ENCODE results near the gene MYF5. TPM values are rescaled to one million over a fixed set of nuclear protein-coding genes. Genes with fewer than 3 reads are reported as not detected.

Gene MYF5
- total and polyA plus RNA-seq, 9 of the 15 experiments (the other 6 are each of a cell fraction or from before 2014, with no cell fraction given) = not detected

- in situ Hi-C loops (cut with MboI) = no loop called here
- POLR2A ChIA-PET = no interaction called here
Observed at GRCh38 chr12:80697270-80697887, 19.3 kb upstream of the MYF5 start.

More at GRCh38 chr12:80697270-80697887, 19.3 kb upstream of the MYF5 start:
- Histone ChIP-seq H4K20me1 (replicated peaks; ENCODE audit: control insufficient read depth, insufficient read depth, low read length) (no peaks in the 10 kb centered on the region), H3K27me3 (ENCODE audit: control insufficient read depth in 2 of 2, insufficient read depth in 2 of 2, low read length in 2 of 2) (no peaks in the 10 kb centered on the region), H3K9ac (ENCODE audit: insufficient read depth in 1 of 2, low read depth in 2 of 2, low read length in 2 of 2) (no peak overlapping the region), H3K4me2 (ENCODE audit: insufficient read depth, low read length) (no peak overlapping the region), H3K36me3 (ENCODE audit: control insufficient read depth, insufficient read depth, low read length) (no peaks in the 10 kb centered on the region), H2AFZ (ENCODE audit: low read depth, low read length) (no peak overlapping the region), H3K27ac (ENCODE audit: extremely low read depth, low read depth, low read length) (no peak overlapping the region), H3K4me1 (replicated peaks in 1 of 2; ENCODE audit: control insufficient read depth in 2 of 2, insufficient read depth in 2 of 2, low read length in 2 of 2) (no peaks in the 10 kb centered on the region), H3K9me1 (ENCODE audit: control insufficient read depth, insufficient read depth, low read length) (no peaks in the 10 kb centered on the region), H3K9me3 (replicated peaks; ENCODE audit: control insufficient read depth, insufficient read depth, low read depth, low read length) (no peaks in the 10 kb centered on the region), H3K79me2 (ENCODE audit: control insufficient read depth, insufficient read depth, low read length) (no peaks in the 10 kb centered on the region), H3K4me3 (no peak overlapping the region)
- no TSS peak for BruUV-seq (replicated peaks)
- DNase-seq (ENCODE audit: extremely low read depth in 1 of 4, low spot score in 3 of 4) (no peak), ATAC-seq (no peak), FAIRE-seq (no peak)
- TF ChIP-seq RNF2 (IDR thresholded peaks at IDR 0.05) = no peak
- no peak for TF ChIP-seq ZNF41 (CRISPR knock-in tag; conservative IDR thresholded peaks at IDR 0.05)
- TF ChIP-seq ZNF75A (CRISPR knock-in tag; IDR thresholded peaks at IDR 0.05) = no peak
- no peak for TF ChIP-seq ESRRA (IDR thresholded peaks at IDR 0.05; ENCODE audit: borderline replicate concordance, low read depth)
- no peak for TF ChIP-seq HNRNPUL1 (IDR thresholded peaks at IDR 0.05; ENCODE audit: low read length)
- no peak for TF ChIP-seq MLLT1 (IDR thresholded peaks at IDR 0.05)
- TF ChIP-seq ZNF407 (IDR thresholded peaks at IDR 0.05; ENCODE audit: low read depth) = no peak
- no peak for TF ChIP-seq ZBTB11 (CRISPR knock-in tag; IDR thresholded peaks at IDR 0.05)
- TF ChIP-seq ZNF507 (tag; conservative IDR thresholded peaks at IDR 0.05) = no peak
- intact Hi-C loops (cut with micrococcal nuclease) = no loop called here
- CTCF ChIA-PET (ENCODE audit: low intra/inter-chr PET ratio) = no interaction called here
- 0% methylated on average over 2 of the region's 2 CpGs for WGBS (ENCODE audit: insufficient coverage, low coverage, missing lambda C conversion rate)

Data from K562 (cell line).